CD4-positive, alpha-beta T cell treated with Interleukin-15 for 4 hours (primary cell): Measurements from ENCODE around the gene DPM2.

ENCODE experiments used
- DNase-seq: peaks from one replicate; pipeline ENCODE4 v3.0.0-alpha.2; 2020; ENCODE audit warnings: low spot score

DPM2 gene

DNA sequence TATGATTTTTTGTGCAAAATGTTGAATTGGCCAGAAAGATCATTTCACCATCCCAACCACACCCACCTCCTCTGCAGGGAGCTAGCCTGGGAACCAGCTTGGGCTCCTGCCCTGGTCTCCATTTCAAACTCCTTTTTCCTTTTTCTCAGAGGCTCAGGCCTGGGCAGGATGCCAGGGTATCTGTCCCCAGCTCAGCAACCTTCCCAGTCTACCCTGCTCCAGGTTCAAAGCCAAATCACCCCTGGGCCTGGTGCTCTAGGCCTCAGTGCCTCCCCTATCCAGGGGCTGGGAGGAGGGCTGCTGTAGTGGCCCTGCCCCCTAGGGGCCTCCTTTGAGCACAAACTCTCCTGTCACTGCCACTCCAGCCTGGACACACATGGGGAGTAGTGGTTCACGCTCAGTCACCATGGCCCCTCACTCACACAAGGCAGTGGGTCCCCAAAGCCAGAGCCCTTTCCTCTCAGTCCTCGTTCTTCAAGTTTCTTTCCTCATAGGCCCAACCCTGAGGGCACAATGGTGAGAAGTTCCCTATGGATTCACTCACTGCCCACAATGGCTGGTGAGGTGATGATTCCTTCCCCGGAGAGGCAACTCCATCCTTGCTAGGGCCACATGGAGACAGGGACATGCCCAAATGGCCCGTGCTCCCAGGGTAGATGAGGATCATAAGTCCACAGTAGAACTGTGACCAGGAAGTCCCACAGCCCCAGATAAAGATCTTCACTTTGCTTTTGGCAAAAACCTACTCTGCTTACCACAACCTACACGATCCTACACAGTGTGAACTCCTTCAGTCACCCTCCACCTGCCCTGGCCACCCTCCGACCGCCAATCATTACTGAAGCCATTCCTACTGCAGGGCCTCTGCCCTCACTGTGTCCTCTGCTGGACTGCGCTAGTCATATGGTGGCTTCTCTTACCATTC lies 19.2 kb downstream of the DPM2 start:
- no peak for DNase-seq

DNA sequence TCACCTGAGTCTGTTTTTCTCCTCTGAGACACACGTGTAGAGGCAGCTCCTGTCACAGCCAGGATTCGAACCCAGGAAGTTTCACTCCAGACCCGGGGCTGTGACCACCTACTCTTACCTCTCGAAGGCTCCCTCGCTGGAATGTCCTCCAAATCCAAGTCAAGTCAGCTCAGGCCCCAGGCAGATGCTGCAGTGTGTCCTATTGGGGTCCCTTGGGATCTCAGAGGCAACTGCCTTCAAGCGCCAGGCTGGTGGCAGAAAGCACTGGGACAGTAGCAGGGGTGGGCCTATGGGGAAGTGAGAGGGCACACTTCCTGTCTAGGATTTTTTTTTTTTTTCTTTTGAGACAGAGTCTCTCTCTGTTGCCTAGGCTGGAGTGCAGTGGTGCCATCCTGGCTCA lies 20.1 kb downstream of the DPM2 start:
- no peak for DNase-seq

DNA sequence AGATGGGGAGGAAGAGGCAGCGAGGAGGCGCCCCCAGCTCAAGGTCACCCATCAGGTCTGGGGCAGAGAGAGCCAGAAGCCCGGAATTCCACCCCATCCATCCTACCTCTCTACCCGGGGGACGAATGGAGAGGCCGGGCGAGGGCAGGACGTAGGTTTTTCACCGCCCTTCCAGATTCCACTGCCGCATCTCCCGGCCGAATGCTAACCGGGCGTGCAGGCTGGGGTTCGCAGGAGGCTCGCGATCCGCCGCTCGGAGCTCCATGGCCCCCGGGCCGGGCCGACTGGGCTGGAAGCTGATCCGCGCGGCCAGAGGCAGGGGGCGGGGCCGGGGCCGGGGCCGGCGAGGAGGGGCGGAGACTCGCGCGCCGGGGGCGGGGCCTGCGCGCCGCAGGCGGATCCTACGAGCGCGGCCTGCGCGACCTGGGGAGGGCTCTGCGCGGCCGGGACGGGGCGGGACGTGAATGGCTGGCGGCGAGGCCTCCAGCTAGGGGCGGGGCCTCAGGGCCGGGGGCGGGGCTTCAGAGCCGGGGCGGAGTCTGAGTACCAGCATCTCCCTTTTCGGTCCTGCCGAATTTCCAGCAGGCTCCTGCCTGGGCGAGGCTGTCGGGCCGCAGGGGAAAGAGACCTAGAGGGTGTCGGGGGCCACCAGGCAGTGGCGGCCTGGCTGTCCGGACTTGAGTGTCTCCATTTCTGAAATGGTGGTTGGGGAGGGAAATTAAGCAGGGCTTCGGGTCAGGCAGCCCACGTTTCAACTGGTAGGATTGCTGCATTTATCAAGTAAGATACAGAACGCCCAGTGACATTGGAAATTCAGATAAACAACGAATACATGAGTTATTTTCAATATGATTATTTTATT lies 20.7 kb downstream of the DPM2 start, which contains the start of gene ST6GALNAC4:
Gene ST6GALNAC4, minus strand, starts transcription at position 322 of the 862 bp plus-strand sequence. CDS start 622 bp downstream, outside the sequence.
- peak; percentile 93 for DNase-seq

DNA sequence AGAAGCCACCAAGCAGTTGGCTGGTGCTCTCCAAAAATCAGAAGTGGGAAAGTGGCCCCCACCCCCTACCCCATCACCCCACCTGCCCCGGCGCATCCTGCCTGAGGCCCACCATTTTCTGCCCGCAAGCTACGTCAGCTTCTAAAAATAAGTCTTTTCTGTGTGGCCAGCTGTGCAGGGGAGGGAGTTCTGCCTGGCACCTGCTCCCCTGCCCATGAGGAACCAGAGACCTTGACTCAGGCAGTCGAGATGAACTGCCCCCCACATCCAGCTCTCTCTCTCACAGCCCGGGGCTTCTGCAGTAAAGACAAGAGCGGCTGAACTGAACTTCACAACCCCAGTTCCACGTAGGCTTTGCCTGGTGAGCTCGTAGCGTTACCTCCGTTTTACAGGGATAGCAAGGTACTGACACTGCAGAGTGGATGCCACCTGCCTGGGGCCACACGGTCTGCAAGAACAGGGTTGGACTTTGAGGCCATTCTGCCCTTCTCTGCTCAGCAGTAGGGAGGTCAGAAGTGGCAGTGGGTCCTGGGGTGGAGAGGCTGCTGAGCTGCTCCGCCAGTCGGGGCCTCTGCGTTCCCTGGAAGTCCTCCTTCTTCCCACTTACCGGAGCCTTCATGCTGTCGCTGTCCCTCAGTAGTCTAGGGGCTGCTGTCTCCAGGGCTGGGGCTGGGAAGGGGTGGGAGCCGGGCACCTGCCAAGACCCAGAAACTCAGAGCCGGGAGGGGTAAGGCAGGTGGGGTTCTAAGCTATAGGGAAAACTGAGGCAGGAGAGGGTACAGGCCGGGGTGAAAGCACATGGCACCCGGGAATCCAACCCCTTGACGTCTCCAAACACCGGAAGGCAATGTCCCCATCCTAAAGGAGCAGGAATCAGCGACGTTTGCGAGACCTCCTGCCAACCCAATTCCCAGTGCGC lies 21.6 kb downstream of the DPM2 start:
- DNase-seq: no peak

DNA sequence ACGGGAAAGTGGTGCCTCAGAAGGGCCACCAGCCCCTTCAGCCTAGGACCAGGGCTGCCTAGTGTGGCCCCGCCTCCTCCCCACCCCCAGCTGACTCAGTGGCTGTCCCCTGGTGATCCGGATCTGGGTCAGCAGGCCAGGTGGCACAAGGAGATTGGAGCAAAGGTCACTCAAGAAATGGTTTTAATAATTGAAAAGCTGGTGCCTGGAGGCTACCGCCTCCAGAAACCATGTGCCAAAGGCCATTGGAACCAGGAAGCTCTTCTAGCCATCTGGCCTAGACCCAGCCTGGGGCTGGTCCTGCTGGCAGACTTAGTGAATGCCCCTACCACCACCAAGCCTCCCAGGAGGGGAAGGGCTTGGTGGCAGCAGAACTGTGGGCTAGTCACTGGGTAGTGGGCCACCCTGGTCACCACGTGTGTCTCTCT lies 22.3 kb downstream of the DPM2 start:
- no peak for DNase-seq

DNA sequence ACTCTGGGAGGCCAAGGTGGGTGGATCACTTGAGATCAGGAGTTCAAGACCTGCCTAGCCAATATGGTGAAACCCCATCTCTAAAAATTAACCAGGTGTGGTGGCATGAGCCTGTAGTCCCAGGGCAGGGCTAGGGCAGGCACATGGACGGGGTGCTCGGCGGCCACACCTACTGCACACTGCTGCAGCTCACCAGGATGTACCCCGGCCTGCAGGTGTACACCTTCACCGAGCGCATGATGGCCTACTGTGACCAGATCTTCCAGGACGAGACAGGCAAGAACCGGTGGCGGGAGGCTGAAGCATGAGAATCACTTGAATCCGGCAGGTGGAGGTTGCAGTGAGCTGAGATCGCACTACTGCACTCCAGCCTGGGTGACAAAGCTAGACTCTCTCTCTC lies 24.0 kb downstream of the DPM2 start:
- no peak for DNase-seq

DNA sequence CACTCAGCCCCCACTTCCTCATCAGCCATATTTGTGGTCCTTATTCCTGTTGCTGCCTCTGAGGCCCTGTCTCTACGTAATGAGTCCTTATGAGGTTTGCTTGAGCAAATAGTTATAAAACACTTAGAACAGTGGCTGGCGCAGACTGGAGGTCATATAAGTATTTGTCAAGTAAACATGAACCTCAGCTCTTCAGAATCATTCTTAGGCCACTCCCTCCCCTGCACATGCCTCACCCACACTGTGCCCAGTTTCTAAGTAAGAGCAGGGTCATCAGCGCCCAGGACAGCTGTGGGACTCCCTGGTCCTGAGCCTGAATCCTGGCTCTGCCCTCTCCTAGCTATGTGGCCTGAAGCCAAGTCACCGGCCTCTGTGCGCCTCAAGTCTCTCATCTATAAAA lies 24.8 kb downstream of the DPM2 start:
- no peak for DNase-seq

DNA sequence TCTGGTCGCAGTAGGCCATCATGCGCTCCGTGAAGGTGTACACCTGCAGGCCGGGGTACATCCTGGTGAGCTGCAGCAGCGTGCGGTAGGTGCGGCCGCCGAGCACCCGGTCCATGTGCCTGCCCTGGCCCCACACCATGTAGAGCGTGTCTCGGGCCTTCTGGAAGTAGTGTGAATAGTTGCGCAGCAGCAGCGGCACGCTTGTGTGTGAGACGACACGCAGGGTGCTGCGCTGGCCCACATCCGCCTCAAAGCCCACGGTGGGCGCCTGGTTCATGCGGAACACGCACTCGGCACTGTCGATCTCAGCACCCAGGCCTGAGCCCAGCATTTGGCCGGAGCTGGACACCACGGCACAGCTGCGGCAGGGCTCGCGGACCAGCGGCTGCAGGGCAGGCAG lies 25.4 kb downstream of the DPM2 start:
- DNase-seq: no peak

DNA sequence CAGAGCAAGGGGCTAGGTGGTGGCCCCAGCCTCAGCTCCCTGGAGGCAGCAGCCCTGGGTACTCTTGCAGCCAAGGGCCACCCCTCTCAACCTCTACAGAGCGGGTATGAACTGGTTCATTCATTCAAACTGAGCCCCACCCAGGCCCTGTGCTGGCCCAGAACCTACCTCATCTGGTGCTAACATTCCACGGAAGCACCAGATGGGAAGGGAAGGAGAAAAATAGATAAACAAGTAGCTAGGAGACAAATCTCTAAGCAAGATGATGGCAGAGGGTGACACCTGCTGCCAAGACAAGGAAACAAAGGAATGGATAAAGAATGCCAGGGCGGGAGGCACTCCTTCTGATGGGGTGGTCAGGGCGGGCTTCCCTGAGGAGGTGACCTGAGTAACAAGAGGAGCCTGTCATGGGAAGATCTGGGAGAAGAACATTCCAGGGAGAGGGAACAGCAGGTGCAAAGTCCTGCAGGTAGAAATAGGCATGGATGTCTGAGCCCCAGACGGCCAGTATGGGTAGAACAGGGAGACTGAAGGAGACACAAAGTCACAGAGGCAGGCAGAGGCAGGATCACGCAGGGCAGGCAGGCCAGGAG lies 26.9 kb downstream of the DPM2 start:
- no peak for DNase-seq

DNA sequence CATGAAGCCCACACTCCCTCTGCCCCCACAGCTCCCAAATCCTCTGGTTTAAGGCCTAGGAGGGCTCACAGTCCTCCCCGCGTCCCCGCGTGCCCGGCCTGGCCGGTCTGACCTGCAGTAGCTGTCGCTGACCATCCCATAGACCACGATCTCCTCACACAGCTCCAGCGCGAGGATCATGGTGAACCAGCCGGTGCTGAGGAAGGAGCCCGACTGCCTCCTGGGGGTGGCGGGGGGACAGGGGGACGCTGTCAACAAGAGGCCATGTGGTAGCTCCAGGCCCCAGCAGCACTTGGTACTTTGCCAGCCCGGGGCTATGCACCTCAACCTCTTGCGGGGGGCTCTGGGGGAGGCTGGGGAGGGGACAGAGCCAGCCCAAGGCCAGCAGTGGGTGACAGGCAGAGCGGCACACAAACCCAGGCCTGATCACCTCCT lies 27.8 kb downstream of the DPM2 start:
- no peak for DNase-seq

DNA sequence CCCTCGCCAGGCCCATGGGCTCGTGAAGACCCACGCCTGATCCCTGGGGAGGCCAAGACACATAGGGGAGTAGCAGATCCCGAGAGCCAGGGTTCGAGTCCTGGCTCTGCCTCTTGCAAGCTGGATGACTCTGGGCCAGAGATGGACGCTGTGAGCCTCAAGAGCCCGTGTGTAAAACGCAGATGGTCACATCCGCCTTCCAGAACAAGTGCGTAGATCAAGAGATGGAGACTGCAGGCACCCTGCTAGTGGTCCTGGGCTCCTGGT lies 29.1 kb downstream of the DPM2 start:
- no peak for DNase-seq

DNA sequence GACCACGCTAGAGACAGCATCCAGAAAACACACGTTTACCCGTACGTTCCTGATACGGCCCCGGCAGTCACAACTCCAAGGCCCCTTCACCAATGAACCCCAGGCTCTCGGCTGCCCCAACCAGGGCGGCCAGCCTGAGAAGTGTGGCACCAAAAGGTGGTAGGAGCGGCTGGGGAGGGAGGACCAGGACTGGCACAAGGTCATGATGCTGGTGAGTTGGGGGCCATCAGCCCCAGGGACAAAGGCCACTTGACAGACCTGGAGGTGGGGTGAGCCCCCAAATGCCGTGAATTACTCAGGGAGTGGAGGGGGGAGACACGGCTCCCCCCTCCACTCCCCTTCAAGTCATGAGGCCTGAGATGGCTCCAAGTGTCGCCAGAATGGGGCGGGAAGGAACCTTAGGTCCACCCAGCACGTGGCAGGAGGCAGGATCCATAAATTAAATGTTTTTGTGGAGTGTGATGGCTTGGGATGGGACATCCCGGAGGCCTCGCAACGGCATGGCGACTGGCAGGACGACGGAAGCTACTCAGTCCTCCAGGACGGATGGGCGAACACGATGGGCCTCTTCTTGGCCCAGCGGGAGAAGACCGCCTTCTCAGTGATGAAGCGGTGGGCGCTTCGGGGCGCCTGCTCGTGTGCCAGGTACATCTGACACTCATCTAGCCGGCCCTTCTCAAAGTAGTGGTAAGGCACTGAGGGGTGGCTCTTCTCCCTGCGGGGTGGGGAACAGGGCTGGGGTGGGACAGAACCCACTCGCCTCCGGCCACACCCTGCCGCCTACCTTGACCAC lies 29.6 kb downstream of the DPM2 start:
- no peak for DNase-seq

DNA sequence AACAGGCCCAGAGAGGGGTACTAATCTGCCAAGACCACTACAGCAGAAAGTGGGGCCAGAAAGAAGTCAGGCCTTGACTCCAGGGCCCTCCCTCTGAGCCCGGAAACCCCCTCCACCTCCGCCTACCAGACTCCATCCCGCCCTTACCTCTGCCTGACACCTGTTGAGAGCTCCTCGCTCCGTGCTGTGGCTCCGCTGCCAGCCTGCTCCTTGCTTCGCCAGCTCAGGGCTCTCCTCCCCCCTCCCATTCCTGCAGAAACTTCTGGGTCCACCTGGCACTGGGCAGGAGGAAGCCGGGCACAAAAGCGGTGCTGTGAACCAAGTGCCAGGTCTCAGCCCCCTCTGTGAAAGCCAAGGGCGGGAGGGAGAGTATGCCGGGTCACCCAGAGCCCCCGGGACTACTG lies 31.9 kb downstream of the DPM2 start:
- DNase-seq: peak; percentile 64

DNA sequence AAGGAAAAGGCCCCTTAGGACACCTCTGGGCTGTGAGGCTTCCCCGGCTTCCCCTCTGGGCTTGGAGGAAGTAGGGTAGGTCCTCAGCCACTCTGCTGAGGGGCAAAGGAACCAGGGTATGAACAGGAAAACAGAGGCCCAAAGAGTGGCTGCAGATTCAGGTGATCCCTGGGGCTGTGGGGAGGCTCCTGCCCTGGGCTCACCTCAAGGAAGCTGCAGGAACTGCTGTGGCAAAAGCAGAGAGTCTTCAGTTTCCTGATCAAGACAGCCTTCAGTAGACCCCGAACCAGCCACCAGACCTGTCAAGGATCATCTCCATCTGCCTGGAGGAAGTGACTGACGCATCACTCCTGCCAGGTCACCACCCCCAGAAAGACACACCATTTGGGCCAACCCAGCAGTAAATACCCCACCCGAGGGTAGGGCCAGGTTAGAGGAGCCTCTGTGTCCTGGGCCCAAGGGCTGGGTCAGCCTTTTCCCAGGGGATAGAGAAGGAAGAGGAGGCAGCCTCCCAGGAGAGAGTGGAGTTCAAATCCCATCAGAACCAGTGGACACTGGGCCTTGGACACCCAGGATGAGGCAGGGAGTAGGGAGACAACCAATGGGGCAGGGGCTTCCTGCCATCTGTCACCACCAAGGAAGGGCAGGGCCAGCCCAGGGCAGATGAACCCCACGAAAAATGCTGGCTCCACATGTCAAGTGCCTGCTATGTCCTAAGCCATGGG lies 32.5 kb downstream of the DPM2 start:
- peak; percentile 71 for DNase-seq

DNA sequence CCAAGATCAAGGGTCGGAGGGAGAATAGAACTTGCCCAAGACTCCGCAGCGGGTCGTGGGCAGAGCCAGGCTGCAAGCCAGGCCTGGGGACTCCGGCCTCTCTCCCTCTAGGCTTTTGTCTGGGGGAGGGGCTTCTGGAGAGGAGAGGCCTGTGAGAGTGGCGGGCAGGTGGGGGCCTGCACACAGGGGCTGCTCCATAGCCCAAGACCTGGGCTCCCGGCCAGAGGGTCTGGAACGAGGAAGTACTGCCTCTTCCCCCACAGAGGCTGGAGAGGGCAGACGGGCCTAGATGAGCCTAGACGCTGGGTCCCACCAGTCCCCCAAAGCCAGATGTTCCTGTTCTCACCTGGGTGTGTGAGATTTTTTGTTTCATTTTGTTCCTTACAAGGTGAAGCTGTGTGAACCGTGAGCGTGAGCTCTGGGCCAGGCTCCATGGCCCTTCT lies 33.1 kb downstream of the DPM2 start:
- DNase-seq: no peak

DNA sequence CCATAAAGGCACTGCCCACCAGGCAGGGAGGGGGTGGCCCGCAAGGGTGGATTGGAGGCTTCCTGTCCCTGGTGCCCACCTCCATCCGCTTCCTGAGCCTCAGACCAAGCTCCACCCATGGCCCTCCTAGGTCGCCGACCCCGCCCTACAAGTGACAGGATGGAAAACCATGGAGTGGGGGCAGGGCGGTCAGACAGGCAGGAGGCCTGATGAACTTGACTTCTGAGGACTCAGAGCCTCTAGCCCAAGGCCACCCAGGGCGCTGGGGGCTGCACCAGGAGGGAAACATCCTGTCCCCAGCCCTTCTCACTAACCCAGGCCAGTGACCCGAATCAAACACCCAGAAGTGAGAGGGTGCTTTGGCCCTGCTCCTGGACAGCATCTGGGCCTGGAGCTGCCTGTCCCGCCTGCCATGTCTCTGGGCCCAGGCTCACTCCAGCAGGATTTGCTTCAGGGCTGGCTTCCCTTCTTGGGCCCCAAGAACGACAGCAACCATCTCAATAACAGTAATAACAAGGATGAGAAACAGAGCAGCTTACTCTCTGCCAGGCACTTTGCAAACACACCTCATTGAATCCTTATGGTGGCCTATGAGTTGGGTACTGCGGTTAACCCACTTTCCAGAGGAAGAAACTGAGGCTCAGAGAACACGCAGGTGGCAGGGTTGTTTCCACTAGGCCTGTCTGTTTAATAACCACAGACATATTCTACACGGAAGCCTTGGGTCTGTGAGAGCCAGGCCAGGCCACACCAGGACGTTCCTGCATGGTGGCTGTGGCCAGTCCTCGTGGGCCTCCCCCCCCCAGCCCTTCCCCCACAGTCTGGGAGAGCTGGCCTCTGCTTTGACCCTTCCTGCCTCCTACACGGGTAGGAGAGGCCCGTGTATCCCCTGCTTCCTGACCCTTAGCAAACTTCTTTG lies 33.8 kb downstream of the DPM2 start:
- DNase-seq: peak; percentile 52

DNA sequence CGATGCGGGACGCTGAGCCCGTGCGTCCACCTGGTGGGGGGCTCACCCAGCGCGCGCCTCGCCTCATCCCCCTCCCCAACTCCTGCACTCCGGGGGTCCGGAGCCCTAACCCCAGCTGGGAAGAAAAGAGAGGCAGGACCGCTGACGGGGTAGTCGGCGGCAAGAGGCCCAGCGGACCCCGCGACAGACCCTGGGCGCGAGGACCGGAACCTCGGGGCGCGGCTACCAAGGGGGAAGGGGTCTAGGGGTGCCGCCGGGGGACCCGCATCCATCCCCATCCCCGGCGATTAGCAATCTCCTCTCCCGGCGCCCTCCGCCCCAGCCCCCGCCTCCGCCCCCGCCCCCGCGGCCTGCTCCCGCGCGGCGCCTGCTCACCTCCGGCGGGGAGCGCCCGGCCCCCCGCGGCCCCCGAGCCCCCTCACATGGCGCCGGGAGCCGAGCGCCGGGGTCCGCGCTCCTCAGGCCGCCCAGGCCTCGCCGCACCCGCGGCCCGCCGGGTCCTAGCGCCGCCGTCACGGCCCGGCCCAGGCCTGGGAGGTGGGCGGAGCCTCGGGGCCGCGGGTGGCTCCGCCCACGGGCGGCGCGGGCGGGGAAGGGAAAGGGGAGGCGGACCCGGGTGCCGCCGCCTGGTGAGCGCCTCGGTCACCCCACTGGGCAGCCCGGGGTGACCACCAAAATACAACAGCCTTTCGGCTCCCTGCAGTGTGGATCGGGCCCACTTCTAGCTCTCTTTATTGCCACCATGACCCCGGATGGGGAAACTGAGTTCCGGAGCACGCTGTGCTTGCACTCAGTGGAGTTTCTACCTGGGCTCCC lies 38.3 kb downstream of the DPM2 start, which contains the start of gene ST6GALNAC6:
Gene ST6GALNAC6, minus strand, starts transcription at position 476 of the 816 bp plus-strand sequence. CDS start 1,622 bp downstream, outside the sequence.
- DNase-seq: peak; percentile 68
